ENCODE data around the gene SFXN4.

SFXN4 gene

DNA sequence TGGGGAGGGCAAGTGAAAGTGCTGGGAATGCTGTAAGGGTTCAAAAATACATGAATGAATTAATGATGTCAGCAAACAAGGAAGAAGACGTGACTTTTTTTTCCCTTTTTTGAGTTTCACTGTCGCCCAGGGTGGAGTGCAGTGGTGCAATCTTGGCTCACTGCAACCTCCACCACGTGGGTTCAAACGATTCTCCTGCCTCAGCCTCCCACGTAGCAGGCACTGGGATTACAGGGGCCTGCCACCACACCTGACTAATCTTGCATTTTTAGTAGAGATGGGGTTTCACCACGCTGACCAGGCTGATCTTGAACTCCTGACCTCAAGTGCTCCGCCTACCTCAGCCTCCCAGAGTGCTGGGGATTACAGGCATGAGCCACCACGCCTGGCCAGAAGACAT, 31.6 kb downstream of the SFXN4 start:
- no peak overlapping the region for H3K4me3 ChIP-seq (ENCODE audit: low read length)
- TF ChIP-seq, protein P1, sequence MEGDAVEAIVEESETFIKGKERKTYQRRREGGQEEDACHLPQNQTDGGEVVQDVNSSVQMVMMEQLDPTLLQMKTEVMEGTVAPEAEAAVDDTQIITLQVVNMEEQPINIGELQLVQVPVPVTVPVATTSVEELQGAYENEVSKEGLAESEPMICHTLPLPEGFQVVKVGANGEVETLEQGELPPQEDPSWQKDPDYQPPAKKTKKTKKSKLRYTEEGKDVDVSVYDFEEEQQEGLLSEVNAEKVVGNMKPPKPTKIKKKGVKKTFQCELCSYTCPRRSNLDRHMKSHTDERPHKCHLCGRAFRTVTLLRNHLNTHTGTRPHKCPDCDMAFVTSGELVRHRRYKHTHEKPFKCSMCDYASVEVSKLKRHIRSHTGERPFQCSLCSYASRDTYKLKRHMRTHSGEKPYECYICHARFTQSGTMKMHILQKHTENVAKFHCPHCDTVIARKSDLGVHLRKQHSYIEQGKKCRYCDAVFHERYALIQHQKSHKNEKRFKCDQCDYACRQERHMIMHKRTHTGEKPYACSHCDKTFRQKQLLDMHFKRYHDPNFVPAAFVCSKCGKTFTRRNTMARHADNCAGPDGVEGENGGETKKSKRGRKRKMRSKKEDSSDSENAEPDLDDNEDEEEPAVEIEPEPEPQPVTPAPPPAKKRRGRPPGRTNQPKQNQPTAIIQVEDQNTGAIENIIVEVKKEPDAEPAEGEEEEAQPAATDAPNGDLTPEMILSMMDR (conservative IDR thresholded peaks at IDR 0.05; ENCODE audit: low read length): no peak
- no peak for DNase-seq (ENCODE audit: low read depth)

DNA sequence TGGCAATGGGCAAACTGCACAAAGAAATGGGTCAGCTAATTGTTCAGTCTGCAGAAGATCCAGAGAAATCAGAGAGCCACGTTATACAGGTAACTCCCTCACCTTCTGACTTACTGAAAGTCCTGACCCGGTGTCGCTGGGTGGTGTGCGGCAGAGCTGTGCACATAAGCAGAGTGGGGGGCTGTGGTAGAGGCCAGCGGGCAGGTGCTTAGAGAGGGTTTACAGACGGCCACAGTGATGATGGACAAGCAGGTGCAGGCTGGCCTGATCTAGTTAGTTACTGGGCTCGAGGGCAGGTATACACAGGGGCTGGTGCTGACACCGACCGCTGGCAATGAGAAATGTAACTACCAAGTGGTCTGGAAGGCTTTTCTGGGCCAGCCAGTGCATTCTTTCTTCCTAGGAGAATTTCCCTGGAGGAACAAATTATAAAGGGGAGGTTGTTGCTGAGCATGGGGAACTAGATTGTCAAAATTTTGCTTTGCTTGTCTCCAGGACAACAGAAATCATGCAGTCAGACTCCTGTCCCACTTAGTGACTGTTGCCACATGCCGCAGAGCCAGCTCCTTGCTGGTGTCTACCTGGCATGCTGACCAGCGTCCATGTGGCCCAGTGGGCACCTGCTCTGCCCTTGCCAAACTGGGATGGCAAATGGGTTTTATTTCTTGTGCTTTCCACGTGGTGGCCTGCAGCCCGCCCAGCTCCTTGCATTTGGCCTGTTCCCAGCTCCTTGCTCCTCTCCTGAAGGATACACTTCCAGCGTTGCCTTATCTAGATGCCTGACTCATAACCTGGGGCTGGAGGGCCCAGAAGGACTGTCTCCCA, 32.8 kb downstream of the SFXN4 start:
- no peak overlapping the region for H3K4me3 ChIP-seq (ENCODE audit: low read length)
- no peak for DNase-seq (ENCODE audit: low read depth)
- TF ChIP-seq, protein P1 (conservative IDR thresholded peaks at IDR 0.05; ENCODE audit: low read length): no peak

DNA sequence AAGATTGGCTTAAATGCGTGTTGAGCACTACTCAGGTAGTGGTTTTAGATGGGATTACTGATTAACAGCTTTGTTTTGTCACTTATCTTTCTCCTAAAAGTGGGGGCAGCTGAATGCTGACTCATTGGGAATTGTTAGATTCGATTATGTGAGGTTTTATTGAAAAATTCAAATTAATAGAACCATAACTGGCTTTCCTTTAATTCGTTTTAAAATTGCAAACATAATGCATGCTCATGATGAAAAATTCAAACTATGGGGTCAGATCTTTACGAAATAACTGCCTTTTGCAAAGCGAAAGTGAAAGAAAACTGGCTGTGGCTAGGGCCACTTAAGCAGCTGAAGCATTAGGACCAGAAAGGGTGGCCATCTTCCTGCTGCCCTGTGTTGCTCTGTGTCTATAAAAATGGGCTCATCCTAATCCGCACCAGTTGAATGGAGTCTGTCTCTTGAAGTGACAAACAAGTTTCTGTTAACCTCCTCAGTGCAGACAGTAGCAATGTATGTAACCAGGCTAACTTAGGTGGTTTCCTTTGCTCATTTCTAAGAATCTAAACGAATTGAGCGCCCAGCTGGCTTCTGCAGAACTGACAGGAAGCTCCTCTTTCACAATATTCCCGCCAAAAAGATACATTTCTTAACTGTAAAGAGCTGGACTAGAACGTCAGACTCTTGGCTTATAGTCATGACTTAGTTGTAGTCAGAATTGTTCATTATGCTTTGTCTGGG, 33.8 kb downstream of the SFXN4 start:
- DNase-seq (ENCODE audit: low read depth): peak; percentile 18
- no peak overlapping the region for H3K4me3 ChIP-seq (ENCODE audit: low read length)
- TF ChIP-seq, protein P1 (conservative IDR thresholded peaks at IDR 0.05; ENCODE audit: low read length): no peak

DNA sequence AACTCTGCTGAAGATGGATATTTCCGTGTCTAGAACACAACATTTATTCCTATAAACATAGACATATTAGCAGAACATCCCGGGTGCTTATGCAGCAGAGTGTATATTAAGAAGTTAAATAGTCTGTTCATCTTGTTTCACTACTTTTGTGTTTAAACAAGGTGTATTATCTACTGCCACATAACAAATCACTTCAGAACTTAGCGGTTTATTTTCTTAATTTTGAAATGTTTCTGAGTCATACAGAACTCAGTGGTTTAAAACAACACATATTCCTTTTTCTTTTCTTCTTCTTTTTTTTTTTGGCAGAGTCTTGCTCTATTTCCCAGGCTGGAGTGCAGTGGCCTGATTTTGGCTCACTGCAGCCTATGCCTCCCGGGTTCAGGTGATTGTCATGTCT, 35.8 kb downstream of the SFXN4 start:
- H3K4me3 ChIP-seq (ENCODE audit: low read length): no peak overlapping the region

DNA sequence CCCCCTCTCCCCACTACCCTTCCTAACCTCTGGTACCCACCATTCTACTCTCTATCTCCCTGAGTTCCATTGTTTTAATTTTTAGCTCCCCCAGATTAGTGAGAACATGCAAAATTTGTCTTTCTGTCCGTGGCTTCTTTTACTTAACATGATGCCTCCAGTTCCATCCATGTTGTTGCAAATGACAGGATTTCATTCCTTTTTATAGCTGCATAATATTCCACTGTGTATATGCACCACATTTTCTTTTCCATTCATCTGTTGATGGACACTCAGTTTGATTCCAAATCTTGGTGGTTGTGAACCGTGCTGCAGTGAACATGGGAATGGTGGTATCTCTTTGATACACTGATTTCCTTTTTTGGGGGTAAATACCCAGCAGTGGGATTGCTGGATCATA, 39.6 kb downstream of the SFXN4 start:
- no peak for DNase-seq (ENCODE audit: low read depth)
- TF ChIP-seq, protein P1 (conservative IDR thresholded peaks at IDR 0.05; ENCODE audit: low read length): no peak
- no peak overlapping the region for H3K4me3 ChIP-seq (ENCODE audit: low read length)

More for the DNA sequence above, 35.8 kb downstream of the SFXN4 start:
- DNase-seq (ENCODE audit: low read depth): no peak
- TF ChIP-seq, protein P1 (conservative IDR thresholded peaks at IDR 0.05; ENCODE audit: low read length): no peak

DNA sequence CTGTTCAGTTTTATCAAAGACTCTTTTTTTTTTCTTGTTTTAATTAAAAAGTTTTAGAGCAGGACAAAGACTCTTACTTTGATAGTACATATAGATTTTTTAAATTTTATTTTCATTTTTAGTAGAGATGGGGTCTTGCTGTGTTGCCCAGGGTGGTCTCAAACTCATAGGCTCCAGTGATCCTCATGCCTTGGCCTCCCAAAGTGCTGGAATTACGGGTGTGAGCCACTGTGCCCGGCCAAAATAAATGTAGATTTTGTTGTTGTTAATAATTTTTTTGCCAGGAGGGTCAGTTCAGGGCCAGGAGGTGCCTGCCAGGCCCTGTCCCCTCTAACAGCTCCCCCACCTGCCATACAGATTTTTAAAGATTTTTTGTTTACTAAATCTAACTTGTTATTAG, 44.6 kb downstream of the SFXN4 start:
- DNase-seq (ENCODE audit: low read depth): no peak
- no peak overlapping the region for H3K4me3 ChIP-seq (ENCODE audit: low read length)
- TF ChIP-seq, protein P1 (conservative IDR thresholded peaks at IDR 0.05; ENCODE audit: low read length): no peak

All from AG10803 (cell line).